Measurements from ENCODE around the gene ZNF408. TPM values are rescaled to one million over a fixed set of nuclear protein-coding genes. Genes with fewer than 3 reads are reported as not detected.

ZNF408 gene
- total RNA-seq, 1 experiment from 2014 or later, result 14.4 TPM

- Histone ChIP-seq H3K27me3 (ENCODE audit: insufficient read depth, low read length) (no peaks in the 10 kb centered on the region), H3K79me2 (ENCODE audit: insufficient read depth, low read length) (no peaks in the 10 kb centered on the region), H3K4me3 (replicated peaks in 1 of 2; ENCODE audit: low read depth in 1 of 2, low read length in 2 of 2) (no peak overlapping the region), H3K4me2 (ENCODE audit: low read length) (no peak overlapping the region), H3K9me2 (ENCODE audit: insufficient read depth) (no peaks in the 10 kb centered on the region), H3K27ac (ENCODE audit: low read depth, low read length) (no peak overlapping the region), H3K4me1 (ENCODE audit: control insufficient read depth in 1 of 2, insufficient read depth in 2 of 2, low read length in 2 of 2) (no peaks in the 10 kb centered on the region), H3K36me3 (ENCODE audit: control insufficient read depth in 1 of 2, insufficient read depth in 2 of 2, low read length in 2 of 2) (peaks cover 4 to 7% of the 10 kb centered on the region in 2 experiments; a peak in 2 of 4 replicates), H2AFZ (ENCODE audit: low read depth, low read length, poor library complexity, severe bottlenecking) (no peak overlapping the region), H3K9ac (ENCODE audit: low read length) (no peak overlapping the region), H4K20me1 (ENCODE audit: insufficient read depth) (no peaks in the 10 kb centered on the region), H3K9me3 (ENCODE audit: control insufficient read depth in 1 of 2, insufficient read depth in 1 of 2, low read depth in 1 of 2, low read length in 2 of 2) (no peaks in the 10 kb centered on the region)
- BruUV-seq (replicated peaks), result no TSS peak
- RAD21 ChIA-PET (ENCODE audit: low non-redundant PET in 1 of 2, low total read pairs in 2 of 2, uncharacterized antibody in 2 of 2, unreplicated experiment in 2 of 2), result no interaction called here
- CTCF ChIA-PET, result interaction anchor here (1.2 kb wide), 1 partner anchor 45 kb away, joined by 3 read pairs; no protein-coding TSS in a partner anchor
- intact Hi-C loops (cut with micrococcal nuclease), result no loop called here
- TF ChIP-seq CTCF (IDR thresholded peaks at IDR 0.05 in 2 of 3, conservative IDR thresholded peaks at IDR 0.05 in 1 of 3; ENCODE audit: borderline replicate concordance in 1 of 3, insufficient read depth in 1 of 3, low read depth in 2 of 3, low read length in 2 of 3) (no peak), POLR2AphosphoS5 (IDR thresholded peaks at IDR 0.05; ENCODE audit: low read depth, low read length) (no peak), SIN3A (IDR thresholded peaks at IDR 0.05; ENCODE audit: low read depth) (no peak), ZNF274 (IDR thresholded peaks at IDR 0.05; ENCODE audit: low read depth, low read length) (no peak), ATF3 (IDR thresholded peaks at IDR 0.05) (no peak), RAD21 (IDR thresholded peaks at IDR 0.05; ENCODE audit: low read depth) (no peak), ELF1 (IDR thresholded peaks at IDR 0.05; ENCODE audit: borderline replicate concordance, low read depth) (no peak), REST (IDR thresholded peaks at IDR 0.05; ENCODE audit: low read depth) (no peak), SRF (IDR thresholded peaks at IDR 0.05; ENCODE audit: low read depth) (no peak), TCF7L2 (IDR thresholded peaks at IDR 0.05; ENCODE audit: borderline replicate concordance, extremely low read depth, insufficient read depth, insufficient read length) (no peak), ZFX (IDR thresholded peaks at IDR 0.05) (no peak), SP1 (IDR thresholded peaks at IDR 0.05; ENCODE audit: low read depth) (no peak), FOSL1 (IDR thresholded peaks at IDR 0.05; ENCODE audit: low read depth) (no peak)
- POLR2A ChIA-PET, result no interaction called here
- ATAC-seq (no peak), DNase-seq (ENCODE audit: low read depth, low spot score) (no peak)
These were observed 37.4 kb upstream of the ZNF408 start for GRCh38 chr11:46663277-46663940.

Measured in HCT116 (cell line).